PFSK-1 (cell line): Measurements from ENCODE around the gene SORCS3.

Experiments used
- FOXP2 ChIP-seq: optimal IDR thresholded peaks from 2 replicates; pipeline ENCODE3; 2011; ENCODE audit warnings: borderline replicate concordance, control low read depth, inconsistent platforms; ENCODE audit not compliant: insufficient read depth; ENCODE audit errors: extremely low read length, extremely low read depth
- POLR2AphosphoS5 ChIP-seq: IDR thresholded peaks from 2 replicates; pipeline ENCODE4 v1.6.1; 2012; ENCODE audit warnings: low read depth, mild to moderate bottlenecking, control low read depth, low read length, moderate library complexity
- SIN3A ChIP-seq: IDR thresholded peaks from 2 replicates; pipeline ENCODE4 v1.6.1; 2012; ENCODE audit warnings: mild to moderate bottlenecking, low read length, moderate library complexity, borderline replicate concordance; ENCODE audit not compliant: insufficient read depth
- TAF1 ChIP-seq: IDR thresholded peaks from 2 replicates; pipeline ENCODE4 v1.6.1; 2012; ENCODE audit warnings: low read length, control low read depth, borderline replicate concordance; ENCODE audit not compliant: insufficient read depth
- TF ChIP-seq, protein P1 (sequence below), 2 experiments: IDR thresholded peaks; 2 replicates each; pipeline versions ENCODE4 v1.6.1 to v1.8.0; 2011 to 2012; ENCODE audit warnings: low read depth in 2 of 2, low read length in 2 of 2, control low read depth in 1 of 2, inconsistent platforms in 1 of 2, mild to moderate bottlenecking in 1 of 2, moderate library complexity in 1 of 2; ENCODE audit not compliant: insufficient read depth in 1 of 2

Gene SORCS3

DNA sequence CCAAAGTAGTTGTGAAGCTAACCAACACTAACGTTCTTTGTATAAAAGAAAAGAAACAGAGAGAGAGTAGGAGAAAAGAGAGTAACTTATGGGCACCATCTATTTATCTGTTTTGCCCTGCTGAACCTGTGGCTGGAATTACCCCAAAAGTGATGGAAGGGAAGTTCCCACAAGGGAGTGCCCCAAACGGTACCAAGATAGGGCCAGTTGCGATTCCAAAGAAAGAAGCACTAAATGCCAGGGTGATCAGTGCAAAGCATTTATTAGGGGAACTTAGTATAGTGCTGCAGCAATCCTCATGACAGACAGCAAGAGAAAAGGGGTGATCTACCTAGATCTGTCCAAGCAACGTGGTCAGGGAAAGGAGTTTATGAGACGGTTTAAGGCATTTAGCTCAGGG, 190.2 kb downstream of the SORCS3 start:
- TF ChIP-seq FOXP2 (no peak), SIN3A (no peak), POLR2AphosphoS5 (no peak), TAF1 (no peak)
- TF ChIP-seq, protein P1, sequence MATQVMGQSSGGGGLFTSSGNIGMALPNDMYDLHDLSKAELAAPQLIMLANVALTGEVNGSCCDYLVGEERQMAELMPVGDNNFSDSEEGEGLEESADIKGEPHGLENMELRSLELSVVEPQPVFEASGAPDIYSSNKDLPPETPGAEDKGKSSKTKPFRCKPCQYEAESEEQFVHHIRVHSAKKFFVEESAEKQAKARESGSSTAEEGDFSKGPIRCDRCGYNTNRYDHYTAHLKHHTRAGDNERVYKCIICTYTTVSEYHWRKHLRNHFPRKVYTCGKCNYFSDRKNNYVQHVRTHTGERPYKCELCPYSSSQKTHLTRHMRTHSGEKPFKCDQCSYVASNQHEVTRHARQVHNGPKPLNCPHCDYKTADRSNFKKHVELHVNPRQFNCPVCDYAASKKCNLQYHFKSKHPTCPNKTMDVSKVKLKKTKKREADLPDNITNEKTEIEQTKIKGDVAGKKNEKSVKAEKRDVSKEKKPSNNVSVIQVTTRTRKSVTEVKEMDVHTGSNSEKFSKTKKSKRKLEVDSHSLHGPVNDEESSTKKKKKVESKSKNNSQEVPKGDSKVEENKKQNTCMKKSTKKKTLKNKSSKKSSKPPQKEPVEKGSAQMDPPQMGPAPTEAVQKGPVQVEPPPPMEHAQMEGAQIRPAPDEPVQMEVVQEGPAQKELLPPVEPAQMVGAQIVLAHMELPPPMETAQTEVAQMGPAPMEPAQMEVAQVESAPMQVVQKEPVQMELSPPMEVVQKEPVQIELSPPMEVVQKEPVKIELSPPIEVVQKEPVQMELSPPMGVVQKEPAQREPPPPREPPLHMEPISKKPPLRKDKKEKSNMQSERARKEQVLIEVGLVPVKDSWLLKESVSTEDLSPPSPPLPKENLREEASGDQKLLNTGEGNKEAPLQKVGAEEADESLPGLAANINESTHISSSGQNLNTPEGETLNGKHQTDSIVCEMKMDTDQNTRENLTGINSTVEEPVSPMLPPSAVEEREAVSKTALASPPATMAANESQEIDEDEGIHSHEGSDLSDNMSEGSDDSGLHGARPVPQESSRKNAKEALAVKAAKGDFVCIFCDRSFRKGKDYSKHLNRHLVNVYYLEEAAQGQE (IDR thresholded peaks at IDR 0.05; ENCODE audit: insufficient read depth in 1 of 2, low read depth in 2 of 2, low read length in 2 of 2) = no peak

DNA sequence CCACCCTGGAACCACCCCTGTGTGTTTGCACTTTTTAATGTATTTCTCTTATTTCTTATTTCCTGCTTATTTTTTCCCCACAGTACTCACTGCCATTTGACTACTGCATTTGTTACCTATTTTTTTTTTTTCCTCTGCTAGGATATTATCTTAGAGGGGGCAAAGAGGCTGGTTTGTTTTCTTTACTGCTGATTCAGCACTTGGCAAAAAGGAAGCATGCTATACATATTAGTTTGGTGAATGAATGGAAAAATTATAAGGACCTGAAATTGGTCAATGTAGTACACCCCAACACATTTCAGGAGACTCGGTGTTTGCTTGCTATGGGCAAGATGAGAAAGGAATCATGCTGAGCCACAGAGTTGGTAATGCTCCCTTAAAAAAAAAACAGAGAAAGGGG, 193.5 kb downstream of the SORCS3 start:
- no peak for TF ChIP-seq SIN3A
- no peak for TF ChIP-seq FOXP2
- no peak for TF ChIP-seq TAF1
- TF ChIP-seq, protein P1 (IDR thresholded peaks at IDR 0.05; ENCODE audit: insufficient read depth in 1 of 2, low read depth in 2 of 2, low read length in 2 of 2) = no peak
- TF ChIP-seq POLR2AphosphoS5 = no peak

DNA sequence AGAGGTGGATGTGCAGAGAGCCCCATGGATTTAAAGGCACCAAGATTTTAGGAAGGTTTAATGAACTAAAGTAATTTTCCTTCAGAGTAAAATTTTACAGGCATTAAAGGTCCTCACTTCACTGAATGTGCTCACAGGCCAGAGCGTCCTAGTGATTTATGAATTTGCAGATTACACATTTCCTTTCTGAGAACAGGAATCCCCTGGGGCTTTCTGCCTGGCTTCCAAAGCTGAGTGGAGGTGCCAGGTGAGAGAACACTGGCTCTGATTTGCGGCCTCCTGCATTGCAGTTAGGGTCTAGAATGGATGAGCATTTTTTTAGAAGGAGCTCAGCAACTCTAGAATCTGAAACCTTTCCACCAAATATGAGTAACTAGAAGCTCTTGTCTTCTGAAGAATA, 194.3 kb downstream of the SORCS3 start:
- no peak for TF ChIP-seq TAF1
- TF ChIP-seq SIN3A = no peak
- TF ChIP-seq POLR2AphosphoS5 = no peak
- TF ChIP-seq, protein P1 (IDR thresholded peaks at IDR 0.05; ENCODE audit: insufficient read depth in 1 of 2, low read depth in 2 of 2, low read length in 2 of 2) = no peak
- no peak for TF ChIP-seq FOXP2

DNA sequence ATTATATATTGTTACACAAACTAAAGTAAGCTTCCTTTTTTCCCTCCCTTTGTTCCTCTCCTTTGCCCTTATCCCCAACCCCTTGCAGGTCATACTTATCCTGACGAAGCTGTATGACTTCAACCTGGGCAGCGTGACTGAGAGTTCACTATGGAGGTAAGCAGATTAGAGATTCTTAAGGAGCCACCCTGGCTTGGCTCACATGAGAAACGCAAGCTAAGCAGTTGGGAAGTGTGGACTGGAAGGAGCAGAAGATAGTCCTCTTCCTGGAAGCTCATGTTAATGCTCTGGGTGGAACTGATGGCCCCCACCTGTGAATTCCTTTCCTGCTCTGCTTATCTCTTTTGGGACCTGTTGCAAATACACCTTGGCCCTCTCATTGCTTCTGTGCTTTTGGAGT, 201.6 kb downstream of the SORCS3 start:
- TF ChIP-seq POLR2AphosphoS5 = no peak
- TF ChIP-seq SIN3A = no peak
- no peak for TF ChIP-seq FOXP2
- TF ChIP-seq, protein P1 (IDR thresholded peaks at IDR 0.05; ENCODE audit: insufficient read depth in 1 of 2, low read depth in 2 of 2, low read length in 2 of 2) = no peak
- TF ChIP-seq TAF1 = no peak

DNA sequence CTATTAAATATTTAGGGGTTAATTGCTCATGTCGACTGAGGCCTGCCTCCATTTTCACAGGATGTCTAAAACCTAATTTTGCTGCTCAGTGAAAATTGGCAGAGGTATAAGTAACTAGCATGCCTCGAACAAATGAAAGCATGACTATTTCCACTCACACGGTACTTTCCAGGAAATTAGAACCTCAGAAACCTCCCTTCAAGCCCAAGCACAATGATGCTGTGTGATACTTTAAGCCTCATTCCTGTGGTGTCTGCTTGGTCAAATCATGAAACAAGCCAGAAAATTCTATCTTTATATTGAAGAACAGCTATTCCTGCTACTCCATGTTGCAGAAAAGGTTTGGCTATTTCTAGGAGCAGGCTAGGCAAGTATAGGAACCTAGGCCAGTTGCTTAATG, 203.0 kb downstream of the SORCS3 start:
- TF ChIP-seq SIN3A = no peak
- TF ChIP-seq, protein P1 (IDR thresholded peaks at IDR 0.05; ENCODE audit: insufficient read depth in 1 of 2, low read depth in 2 of 2, low read length in 2 of 2) = no peak
- no peak for TF ChIP-seq POLR2AphosphoS5
